Mesenchymal stem cell (in vitro differentiated cells and primary cell): ENCODE results near the gene TRMT11.

Source experiments
- DNase-seq: peaks from one replicate; pipeline ENCODE4 v3.0.0-alpha.2; 2013
- H2AFZ ChIP-seq: one replicate; pipeline ENCODE4 v1.6.1; 2013; ENCODE audit warnings: low read depth, mild to moderate bottlenecking, control low read depth, inconsistent platforms, low read length, moderate library complexity
- H2AK5ac ChIP-seq: 2 replicates; pipeline ENCODE4 v1.6.1; 2013; ENCODE audit warnings: low read length, moderate library complexity, mild to moderate bottlenecking, inconsistent platforms; ENCODE audit not compliant: severe bottlenecking
- H2BK120ac ChIP-seq: one replicate; pipeline ENCODE4 v1.6.1; 2013; ENCODE audit warnings: low read depth, mild to moderate bottlenecking, inconsistent platforms, low read length, moderate library complexity
- H2BK12ac ChIP-seq, 2 experiments: one replicate each; pipeline ENCODE4 v1.6.1; 2013; ENCODE audit warnings: inconsistent platforms in 2 of 2, low read length in 2 of 2, mild to moderate bottlenecking in 2 of 2, moderate library complexity in 2 of 2, control low read depth in 1 of 2
- H2BK15ac ChIP-seq: one replicate; pipeline ENCODE4 v1.6.1; 2013; ENCODE audit warnings: mild to moderate bottlenecking, low read depth, inconsistent platforms; ENCODE audit not compliant: poor library complexity, severe bottlenecking
- H2BK5ac ChIP-seq: 2 replicates; pipeline ENCODE4 v1.6.1; 2013; ENCODE audit warnings: low read depth, mild to moderate bottlenecking, low read length, control low read depth, inconsistent platforms; ENCODE audit not compliant: poor library complexity, severe bottlenecking
- H3K14ac ChIP-seq, 2 experiments: one replicate each; pipeline ENCODE4 v1.6.1; 2013; ENCODE audit warnings: inconsistent platforms in 2 of 2, low read length in 2 of 2, control low read depth in 1 of 2, mild to moderate bottlenecking in 1 of 2, moderate library complexity in 1 of 2
- H3K18ac ChIP-seq, 2 experiments: one replicate each; pipeline ENCODE4 v1.6.1; 2013; ENCODE audit warnings: inconsistent platforms in 2 of 2, low read length in 2 of 2, control low read depth in 1 of 2, low read depth in 1 of 2, mild to moderate bottlenecking in 1 of 2
- H3K23ac ChIP-seq, 2 experiments: one replicate each; pipeline ENCODE4 v1.6.1; 2013; ENCODE audit warnings: inconsistent platforms in 2 of 2, low read length in 2 of 2, mild to moderate bottlenecking in 2 of 2, moderate library complexity in 2 of 2, control low read depth in 1 of 2
- H3K27ac ChIP-seq: 2 replicates; pipeline ENCODE4 v1.5.1; 2013; ENCODE audit warnings: mild to moderate bottlenecking, moderate library complexity, low read length, control low read depth, inconsistent platforms; ENCODE audit not compliant: poor library complexity, severe bottlenecking
- H3K27me3 ChIP-seq, 2 experiments: 2 replicates each; pipeline versions ENCODE4 v1.6.1 to v1.7.0; 2013; ENCODE audit warnings: low read length in 2 of 2, mild to moderate bottlenecking in 2 of 2, moderate library complexity in 2 of 2, control low read depth in 1 of 2, inconsistent platforms in 1 of 2; ENCODE audit not compliant: control insufficient read depth in 1 of 2, insufficient read depth in 1 of 2
- H3K36me3 ChIP-seq, 2 experiments: 2 replicates each; pipeline versions ENCODE4 v1.6.1 to v1.7.0; 2013; ENCODE audit warnings: low read length in 2 of 2, control low read depth in 1 of 2, inconsistent platforms in 1 of 2, low read depth in 1 of 2, mild to moderate bottlenecking in 1 of 2; ENCODE audit not compliant: insufficient read depth in 2 of 2, control insufficient read depth in 1 of 2
- H3K4ac ChIP-seq, 2 experiments: one replicate each; pipeline ENCODE4 v1.6.1; 2013; ENCODE audit warnings: inconsistent platforms in 2 of 2, low read length in 2 of 2, mild to moderate bottlenecking in 2 of 2, moderate library complexity in 2 of 2, control low read depth in 1 of 2, low read depth in 1 of 2
- H3K4me1 ChIP-seq: 2 replicates; pipeline ENCODE4 v1.6.1; 2013; ENCODE audit warnings: low read depth, low read length, control low read depth; ENCODE audit not compliant: control insufficient read depth, insufficient read depth
- H3K4me2 ChIP-seq: 2 replicates; pipeline ENCODE4 v1.6.1; 2013; ENCODE audit warnings: low read length, mild to moderate bottlenecking, inconsistent platforms; ENCODE audit not compliant: poor library complexity, severe bottlenecking
- H3K4me3 ChIP-seq, 2 experiments: 2 replicates each; pipeline versions ENCODE4 v1.5.1 to v1.7.0; 2013; ENCODE audit warnings: low read length in 2 of 2, mild to moderate bottlenecking in 2 of 2, control low read depth in 1 of 2, low read depth in 1 of 2; ENCODE audit not compliant: insufficient read depth in 1 of 2
- H3K79me1 ChIP-seq: replicated peaks from 2 replicates; pipeline ENCODE4 v1.6.1; 2013; ENCODE audit warnings: mild to moderate bottlenecking, control low read depth, low read length, inconsistent platforms; ENCODE audit not compliant: poor library complexity, severe bottlenecking
- H3K9ac ChIP-seq: 2 replicates; pipeline ENCODE4 v1.7.0; 2013; ENCODE audit warnings: mild to moderate bottlenecking, low read length, moderate library complexity
- H3K9me3 ChIP-seq: 2 replicates; pipeline ENCODE4 v1.7.0; 2013; ENCODE audit warnings: mild to moderate bottlenecking, low read length; ENCODE audit not compliant: control insufficient read depth
- H4K8ac ChIP-seq: one replicate; pipeline ENCODE4 v1.6.1; 2013; ENCODE audit warnings: inconsistent platforms, mild to moderate bottlenecking, low read length, moderate library complexity
- H4K91ac ChIP-seq: one replicate; pipeline ENCODE4 v1.6.1; 2013; ENCODE audit warnings: mild to moderate bottlenecking, low read length, inconsistent platforms
- WGBS: methylation state at CpG from one replicate; pipeline ENCODE4 v1.1.7; 2013; ENCODE audit warnings: mixed read lengths; 5-methylcytosine and 5-hydroxymethylcytosine counted together

The TRMT11 gene

GRCh38 chr6:126054258-126054702, 67.9 kb downstream of the TRMT11 start:
- Histone ChIP-seq H4K8ac (no peak overlapping the region), H3K4ac (no peak overlapping the region), H3K23ac (no peak overlapping the region), H2AFZ (no peak overlapping the region), H3K27me3 (no peaks in the 10 kb centered on the region), H3K27ac (no peak overlapping the region), H3K9me3 (no peaks in the 10 kb centered on the region), H3K4me1 (no peaks in the 10 kb centered on the region), H4K91ac (no peak overlapping the region), H3K36me3 (peaks cover 0 to 3% of the 10 kb centered on the region in 2 experiments), H2BK120ac (no peak overlapping the region), H3K14ac (no peak overlapping the region), H2BK12ac (no peak overlapping the region), H2BK15ac (no peak overlapping the region), H3K9ac (no peak overlapping the region), H3K4me2 (no peak overlapping the region), H2BK5ac (no peak overlapping the region), H3K18ac (no peak overlapping the region), H2AK5ac (no peak overlapping the region), H3K79me1 (peaks cover 3% of the 10 kb centered on the region), H3K4me3 (no peak overlapping the region)
- 77% methylated on average over 3 of the region's 4 CpGs for WGBS
- peak; percentile 87 for DNase-seq

- H3K79me1 ChIP-seq, result peaks cover 3% of the 10 kb centered on the region
- H3K27me3 ChIP-seq, result no peaks in the 10 kb centered on the region
- H2BK15ac ChIP-seq, result no peak overlapping the region
- H3K36me3 ChIP-seq, result peaks cover 0 to 3% of the 10 kb centered on the region in 2 experiments
- no peak overlapping the region for H2AFZ ChIP-seq
- H3K4me1 ChIP-seq, result no peaks in the 10 kb centered on the region
- no peak overlapping the region for H2AK5ac ChIP-seq
- no peak overlapping the region for H2BK120ac ChIP-seq
- no peaks in the 10 kb centered on the region for H3K9me3 ChIP-seq
- H2BK5ac ChIP-seq, result no peak overlapping the region
- no peak overlapping the region for H3K4me3 ChIP-seq
- H4K91ac ChIP-seq, result no peak overlapping the region
- no peak overlapping the region for H2BK12ac ChIP-seq
- H3K4me2 ChIP-seq, result no peak overlapping the region
- H3K27ac ChIP-seq, result no peak overlapping the region
- no peak overlapping the region for H3K9ac ChIP-seq
- no peak overlapping the region for H3K23ac ChIP-seq
- WGBS, result 78% methylated on average over 3 of the region's 4 CpGs
- peak overlapping the region in 1 of 2 experiments; percentile 17 for H3K4ac ChIP-seq
- DNase-seq, result peak; percentile 76
- peak overlapping the region in 1 of 2 experiments; percentile 14 for H3K18ac ChIP-seq
- H3K14ac ChIP-seq, result no peak overlapping the region
- H4K8ac ChIP-seq, result no peak overlapping the region
Measured at GRCh38 chr6:126054802-126055201, 68.5 kb downstream of the TRMT11 start.

GRCh38 chr6:126055449-126055848, 69.1 kb downstream of the TRMT11 start:
- Histone ChIP-seq H2AK5ac (no peak overlapping the region), H4K8ac (no peak overlapping the region), H3K14ac (no peak overlapping the region), H3K4me3 (no peak overlapping the region), H3K36me3 (peaks cover 3 to 4% of the 10 kb centered on the region in 2 experiments), H3K9me3 (no peaks in the 10 kb centered on the region), H2BK120ac (no peak overlapping the region), H3K4ac (no peak overlapping the region), H2BK12ac (no peak overlapping the region), H3K9ac (no peak overlapping the region), H2BK15ac (no peak overlapping the region), H3K18ac (no peak overlapping the region), H4K91ac (no peak overlapping the region), H3K27ac (no peak overlapping the region), H3K23ac (no peak overlapping the region), H3K27me3 (no peaks in the 10 kb centered on the region), H3K4me1 (no peaks in the 10 kb centered on the region), H3K79me1 (peaks cover under 1% of the 10 kb centered on the region), H3K4me2 (no peak overlapping the region), H2BK5ac (no peak overlapping the region), H2AFZ (no peak overlapping the region)
- no peak for DNase-seq
- WGBS, result no CpG with 5 or more reads among the region's 4 CpGs

DNA sequence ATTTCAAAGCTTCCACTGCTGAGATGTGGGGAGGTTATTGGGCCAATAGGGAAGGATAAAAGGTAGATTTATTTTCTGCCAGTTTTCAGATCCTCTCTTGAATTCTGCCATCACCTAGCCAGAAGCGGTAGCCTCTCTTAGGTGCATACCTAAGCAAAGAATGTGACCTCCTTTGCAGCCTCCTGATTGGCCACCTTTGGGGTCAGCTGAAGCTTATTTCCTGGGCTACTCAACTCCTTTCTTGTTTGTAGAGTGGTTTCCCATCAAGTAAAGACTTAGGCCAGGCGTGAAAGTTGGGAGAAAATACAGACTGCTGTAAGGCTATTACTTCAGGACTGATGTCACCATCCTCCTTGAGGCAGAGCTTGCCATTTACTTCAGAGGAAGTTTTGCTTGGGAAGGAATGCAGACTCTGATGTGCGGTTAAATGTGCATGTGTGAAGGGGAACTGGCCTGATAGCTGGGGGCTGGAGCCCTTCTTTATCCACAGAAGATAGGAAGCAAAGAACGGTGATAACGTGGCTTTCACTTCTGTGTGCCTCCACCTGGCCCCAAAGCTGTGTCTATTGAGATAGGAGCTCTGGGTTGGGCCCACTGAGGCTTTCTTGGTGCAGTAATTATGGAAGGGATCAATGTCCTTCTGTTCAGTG, 70.1 kb downstream of the TRMT11 start:
- peak overlapping the region; percentile 13 for H2BK15ac ChIP-seq
- no peaks in the 10 kb centered on the region for H3K27me3 ChIP-seq
- no peak overlapping the region for H4K8ac ChIP-seq
- no peak overlapping the region for H2AK5ac ChIP-seq
- DNase-seq, result peak; percentile 20
- H3K4ac ChIP-seq, result no peak overlapping the region
- peaks cover 3 to 6% of the 10 kb centered on the region in 2 experiments for H3K36me3 ChIP-seq
- H3K4me3 ChIP-seq, result no peak overlapping the region
- no peak overlapping the region for H3K14ac ChIP-seq
- no peak overlapping the region for H2BK120ac ChIP-seq
- no peaks in the 10 kb centered on the region for H3K9me3 ChIP-seq
- H3K9ac ChIP-seq, result no peak overlapping the region
- no peaks in the 10 kb centered on the region for H3K4me1 ChIP-seq
- no peak overlapping the region for H3K23ac ChIP-seq
- no peak overlapping the region for H3K18ac ChIP-seq
- no peak overlapping the region for H4K91ac ChIP-seq
- no peak overlapping the region for H3K27ac ChIP-seq
- no peak overlapping the region for H2BK12ac ChIP-seq
- H3K4me2 ChIP-seq, result no peak overlapping the region
- H2BK5ac ChIP-seq, result no peak overlapping the region
- WGBS, result 86% methylated on average over 5 of the region's 5 CpGs
- no peaks in the 10 kb centered on the region for H3K79me1 ChIP-seq
- no peak overlapping the region for H2AFZ ChIP-seq
